Activated naive CD4-positive, alpha-beta T cell treated with anti-CD3 and anti-CD28 coated beads, Interleukin-2, amount 10 ng/mL, durations not matched to agents 5 hours and 36 hours (primary cell): ENCODE measurements around the gene C3orf80. TPM values are rescaled to one million over a fixed set of nuclear protein-coding genes. Genes with fewer than 3 reads are reported as not detected.

Experiments
- total RNA-seq, 2 experiments: library from RNA; stranded (reverse); gene quantifications; one replicate each; pipeline ENCODE4 v1.2.3, GENCODE V29; 2021

Gene C3orf80
- total RNA-seq, result not detected

GRCh38 chr3:160225176-160226025, at the start of gene C3orf80:
C3orf80 (plus strand) TSS chr3:160225422; CDS start chr3:160225636, 214 bp downstream.

Other genes with a start within 250 kb of the C3orf80 start
- under 1 TPM in 1 of 2 experiments, not detected in 1; 0.18 TPM for gene IL12A, start 236.6 kb upstream of the C3orf80 start, total RNA-seq
- 10 to 100 TPM; 30.1 to 30.2 TPM for gene IFT80, start 173.8 kb downstream of the C3orf80 start, total RNA-seq
- 100 to 1,000 TPM; 197 to 204 TPM for gene SMC4, start 174.2 kb downstream of the C3orf80 start, total RNA-seq
- 10 to 100 TPM; 47.7 to 49.3 TPM for gene TRIM59, start 224.4 kb downstream of the C3orf80 start, total RNA-seq